Stomach smooth muscle (tissue), 2 donors: ENCODE measurements around the gene CACFD1.
A peak's percentile ranks its signal among the peaks of the same experiment; 100 is the strongest.

Source experiments
- H3K27ac ChIP-seq: one replicate; pipeline ENCODE4 v1.7.0; 2013; ENCODE audit warnings: mild to moderate bottlenecking, low read length, inconsistent platforms
- H3K27me3 ChIP-seq, 2 donors: one replicate each; pipeline ENCODE4 v1.7.0; 2013; ENCODE audit warnings: low read length in 2 of 2; ENCODE audit not compliant: insufficient read depth in 2 of 2, control insufficient read depth in 1 of 2
- H3K36me3 ChIP-seq, 2 donors: one replicate each; pipeline ENCODE4 v1.7.0; 2013; ENCODE audit warnings: low read length in 2 of 2; ENCODE audit not compliant: control insufficient read depth in 2 of 2, insufficient read depth in 2 of 2
- H3K4me1 ChIP-seq: one replicate; pipeline ENCODE4 v1.7.0; 2013; ENCODE audit warnings: low read length; ENCODE audit not compliant: control insufficient read depth, insufficient read depth
- H3K4me3 ChIP-seq, 2 donors: one replicate each; pipeline ENCODE4 v1.7.0; 2013; ENCODE audit warnings: low read length in 2 of 2
- H3K9ac ChIP-seq, 2 donors: one replicate each; pipeline ENCODE4 v1.7.0; 2013; ENCODE audit warnings: low read length in 2 of 2, mild to moderate bottlenecking in 1 of 2
- H3K9me3 ChIP-seq, 2 donors: one replicate each; pipeline ENCODE4 v1.7.0; 2013; ENCODE audit warnings: low read length in 2 of 2; ENCODE audit not compliant: control insufficient read depth in 2 of 2
- donor health status: healthy.
- donor health status: Pancreatic carcinoma.

CACFD1 gene

DNA sequence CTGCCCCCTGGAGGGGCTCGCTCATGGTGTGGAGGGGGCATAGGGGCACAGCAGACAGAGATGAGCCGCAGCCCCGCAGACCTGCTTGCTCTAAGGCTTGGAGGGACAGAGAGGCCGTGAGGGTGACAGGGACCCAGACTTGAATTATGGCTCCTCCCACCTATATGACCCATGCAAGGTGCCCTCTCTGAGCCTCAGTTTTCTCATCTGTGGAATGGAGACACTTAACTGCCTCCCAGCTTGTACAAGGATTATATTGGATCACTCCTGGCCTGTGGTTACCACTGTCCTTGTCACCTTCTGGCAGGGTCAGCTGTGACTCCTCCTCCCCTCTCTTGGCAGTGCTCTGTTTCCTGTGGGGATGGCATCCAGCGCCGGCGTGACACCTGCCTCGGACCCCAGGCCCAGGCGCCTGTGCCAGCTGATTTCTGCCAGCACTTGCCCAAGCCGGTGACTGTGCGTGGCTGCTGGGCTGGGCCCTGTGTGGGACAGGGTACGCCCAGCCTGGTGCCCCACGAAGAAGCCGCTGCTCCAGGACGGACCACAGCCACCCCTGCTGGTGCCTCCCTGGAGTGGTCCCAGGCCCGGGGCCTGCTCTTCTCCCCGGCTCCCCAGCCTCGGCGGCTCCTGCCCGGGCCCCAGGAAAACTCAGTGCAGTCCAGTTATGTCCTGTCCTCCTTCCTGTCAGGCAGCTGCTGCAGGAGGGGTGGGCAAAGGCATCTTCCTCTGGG lies 4.7 kb upstream of the CACFD1 start:
- no peak overlapping the region for H3K9ac ChIP-seq
- H3K27me3 ChIP-seq, result no peaks in the 10 kb centered on the region
- peaks cover 6% of the 10 kb centered on the region for H3K4me1 ChIP-seq
- H3K36me3 ChIP-seq, result no peaks in the 10 kb centered on the region
- H3K27ac ChIP-seq, result no peak overlapping the region
- no peaks in the 10 kb centered on the region for H3K9me3 ChIP-seq
- no peak overlapping the region for H3K4me3 ChIP-seq

DNA sequence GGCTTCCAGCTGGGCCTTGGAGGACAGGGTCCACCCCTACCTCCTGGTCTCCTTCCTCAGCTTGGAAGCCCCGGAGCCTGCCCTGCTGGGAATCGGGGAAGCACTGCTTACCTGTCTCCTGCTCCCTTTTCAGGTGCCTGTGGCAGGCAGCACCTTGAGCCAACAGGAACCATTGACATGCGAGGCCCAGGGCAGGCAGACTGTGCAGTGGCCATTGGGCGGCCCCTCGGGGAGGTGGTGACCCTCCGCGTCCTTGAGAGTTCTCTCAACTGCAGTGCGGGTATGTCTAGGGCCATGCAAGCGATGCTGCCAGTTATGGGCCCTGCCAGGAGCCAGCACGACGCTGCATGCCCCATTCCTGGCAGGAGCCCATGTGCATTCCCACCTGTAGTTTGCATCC lies 3.8 kb upstream of the CACFD1 start:
- H3K4me3 ChIP-seq, result no peak overlapping the region
- no peaks in the 10 kb centered on the region for H3K27me3 ChIP-seq
- no peaks in the 10 kb centered on the region for H3K9me3 ChIP-seq
- H3K4me1 ChIP-seq, result peaks cover 11% of the 10 kb centered on the region
- H3K9ac ChIP-seq, result no peak overlapping the region
- no peak overlapping the region for H3K27ac ChIP-seq
- H3K36me3 ChIP-seq, result no peaks in the 10 kb centered on the region

DNA sequence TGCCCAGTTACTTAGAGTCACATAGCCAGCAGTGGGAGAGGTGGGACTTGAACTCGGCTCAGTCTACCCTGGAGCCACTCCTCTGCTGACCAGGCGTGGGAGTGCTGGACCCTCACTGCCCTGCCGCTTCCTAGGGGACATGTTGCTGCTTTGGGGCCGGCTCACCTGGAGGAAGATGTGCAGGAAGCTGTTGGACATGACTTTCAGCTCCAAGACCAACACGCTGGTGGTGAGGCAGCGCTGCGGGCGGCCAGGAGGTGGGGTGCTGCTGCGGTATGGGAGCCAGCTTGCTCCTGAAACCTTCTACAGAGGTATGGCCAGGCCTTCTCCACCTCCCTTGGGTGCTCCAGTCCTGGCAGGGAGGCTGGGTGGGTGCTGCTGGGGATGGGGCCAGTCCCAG lies 3.4 kb upstream of the CACFD1 start:
- Histone ChIP-seq H3K27ac (no peak overlapping the region), H3K36me3 (no peaks in the 10 kb centered on the region), H3K4me1 (peaks cover 16% of the 10 kb centered on the region), H3K9me3 (no peaks in the 10 kb centered on the region), H3K9ac (no peak overlapping the region), H3K27me3 (no peaks in the 10 kb centered on the region), H3K4me3 (no peak overlapping the region)

DNA sequence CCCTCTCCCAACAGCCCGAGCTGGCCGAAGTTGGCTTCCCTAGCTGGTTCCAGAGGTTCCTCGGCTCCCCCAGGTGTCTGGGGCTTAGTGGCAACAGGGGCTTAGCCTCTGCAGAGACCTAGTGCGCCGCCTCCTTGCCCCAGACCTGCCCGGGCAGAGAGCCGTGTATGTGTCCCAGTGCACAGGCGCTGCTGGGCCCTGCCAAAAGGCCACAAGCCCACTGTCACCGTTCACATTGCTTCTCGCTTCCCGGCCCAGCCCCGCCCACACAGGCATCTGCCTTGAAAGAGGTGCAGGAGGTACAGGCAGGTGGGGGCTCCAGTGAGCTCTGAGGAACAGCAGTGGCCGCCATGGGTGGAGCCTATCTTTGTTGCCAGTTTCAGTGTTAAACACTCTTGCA lies 2.5 kb upstream of the CACFD1 start:
- H3K4me3 ChIP-seq, result no peak overlapping the region
- peaks cover 21% of the 10 kb centered on the region for H3K4me1 ChIP-seq

DNA sequence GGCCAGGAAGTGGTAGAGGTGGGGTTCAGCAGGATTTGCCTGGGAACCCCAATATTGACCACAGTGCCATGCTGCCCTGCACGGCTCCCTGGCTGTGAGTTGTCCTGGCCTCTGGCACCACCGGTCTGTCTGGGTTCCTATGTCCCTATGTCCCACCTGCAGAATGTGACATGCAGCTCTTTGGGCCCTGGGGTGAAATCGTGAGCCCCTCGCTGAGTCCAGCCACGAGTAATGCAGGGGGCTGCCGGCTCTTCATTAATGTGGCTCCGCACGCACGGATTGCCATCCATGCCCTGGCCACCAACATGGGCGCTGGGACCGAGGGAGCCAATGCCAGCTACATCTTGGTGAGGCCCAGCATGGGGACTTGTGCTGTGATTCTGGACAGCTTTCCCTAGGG lies 2.0 kb upstream of the CACFD1 start:
- Histone ChIP-seq H3K9me3 (no peaks in the 10 kb centered on the region), H3K9ac (no peak overlapping the region), H3K4me3 (no peak overlapping the region), H3K27ac (no peak overlapping the region), H3K27me3 (no peaks in the 10 kb centered on the region), H3K4me1 (peaks cover 21% of the 10 kb centered on the region), H3K36me3 (no peaks in the 10 kb centered on the region)

More for the DNA sequence above, 2.5 kb upstream of the CACFD1 start:
- Histone ChIP-seq H3K27me3 (no peaks in the 10 kb centered on the region), H3K27ac (no peak overlapping the region), H3K9me3 (no peaks in the 10 kb centered on the region), H3K36me3 (no peaks in the 10 kb centered on the region), H3K9ac (no peak overlapping the region)

DNA sequence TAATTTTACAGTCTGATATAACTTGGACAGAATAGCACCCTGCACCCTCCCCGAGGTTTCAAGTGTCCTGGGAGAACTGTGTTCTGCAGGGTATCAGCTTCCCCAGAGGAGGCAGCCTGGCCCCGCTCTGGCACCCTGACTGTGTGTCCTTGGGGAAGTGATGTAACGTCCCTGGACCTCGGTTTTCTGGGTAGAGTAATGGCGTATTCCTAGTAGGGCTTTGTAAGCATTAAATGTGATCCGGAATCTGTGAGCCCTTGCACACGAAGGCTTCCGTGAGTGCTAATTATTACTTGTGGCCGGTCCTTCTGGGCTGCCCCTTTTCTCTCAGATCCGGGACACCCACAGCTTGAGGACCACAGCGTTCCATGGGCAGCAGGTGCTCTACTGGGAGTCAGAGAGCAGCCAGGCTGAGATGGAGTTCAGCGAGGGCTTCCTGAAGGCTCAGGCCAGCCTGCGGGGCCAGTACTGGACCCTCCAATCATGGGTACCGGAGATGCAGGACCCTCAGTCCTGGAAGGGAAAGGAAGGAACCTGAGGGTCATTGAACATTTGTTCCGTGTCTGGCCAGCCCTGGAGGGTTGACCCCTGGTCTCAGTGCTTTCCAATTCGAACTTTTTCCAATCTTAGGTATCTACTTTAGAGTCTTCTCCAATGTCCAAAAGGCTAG lies 1.0 kb upstream of the CACFD1 start:
- H3K9ac ChIP-seq, result peak overlapping the region; percentile 33 to 72
- H3K9me3 ChIP-seq, result no peaks in the 10 kb centered on the region

DNA sequence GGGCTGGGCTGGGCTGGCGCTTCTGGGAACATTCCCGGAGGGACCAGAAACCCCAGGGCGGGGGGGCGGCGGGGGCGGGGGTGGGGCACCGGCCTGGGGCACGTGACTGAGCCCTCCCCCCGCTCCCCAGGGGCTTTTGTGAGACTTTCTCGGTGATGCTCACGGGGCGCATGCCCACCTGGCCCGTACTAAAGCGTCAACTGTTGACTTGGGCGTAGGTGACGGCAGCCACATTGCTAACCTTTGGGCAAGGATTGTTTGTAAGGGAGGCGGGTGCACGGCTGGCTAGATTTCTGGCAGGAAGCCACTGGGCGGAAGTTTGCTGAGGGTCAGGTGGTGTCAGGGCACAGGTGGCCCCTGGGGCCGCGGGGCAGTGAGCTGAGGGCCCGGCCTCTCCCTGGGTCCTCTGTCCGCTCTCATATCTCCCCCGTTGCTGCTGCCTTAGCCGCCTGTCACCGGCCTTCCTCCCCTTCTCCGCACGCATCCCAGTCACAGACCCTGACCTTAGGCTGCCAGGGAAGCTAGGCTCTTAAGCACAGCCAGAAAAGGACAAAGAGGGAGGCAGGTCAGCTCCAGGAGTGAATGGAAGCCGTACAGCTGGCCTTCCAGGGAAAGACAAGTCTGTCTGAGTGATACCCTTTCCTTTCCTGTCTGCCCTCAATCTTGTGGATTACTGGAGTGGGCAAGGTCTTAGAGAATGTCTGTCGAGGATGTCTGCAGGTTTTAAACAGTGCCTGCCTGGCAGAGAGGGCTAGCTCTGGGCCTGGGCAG lies 812 bp downstream of the CACFD1 start:
- H3K36me3 ChIP-seq, result peaks cover 2 to 5% of the 10 kb centered on the region in 2 donors
- H3K9me3 ChIP-seq, result no peaks in the 10 kb centered on the region
- peak overlapping the region; percentile 76 for H3K9ac ChIP-seq
- peak overlapping the region; percentile 65 to 82 for H3K4me3 ChIP-seq
- peak overlapping the region; percentile 82 for H3K27ac ChIP-seq
- H3K4me1 ChIP-seq, result peaks cover 21% of the 10 kb centered on the region
- no peaks in the 10 kb centered on the region for H3K27me3 ChIP-seq

More for the DNA sequence above, 1.0 kb upstream of the CACFD1 start:
- H3K36me3 ChIP-seq, result no peaks in the 10 kb centered on the region
- peaks cover 21% of the 10 kb centered on the region for H3K4me1 ChIP-seq
- H3K27ac ChIP-seq, result peak overlapping the region; percentile 82
- peak overlapping the region; percentile 69 to 82 for H3K4me3 ChIP-seq
- no peaks in the 10 kb centered on the region for H3K27me3 ChIP-seq

DNA sequence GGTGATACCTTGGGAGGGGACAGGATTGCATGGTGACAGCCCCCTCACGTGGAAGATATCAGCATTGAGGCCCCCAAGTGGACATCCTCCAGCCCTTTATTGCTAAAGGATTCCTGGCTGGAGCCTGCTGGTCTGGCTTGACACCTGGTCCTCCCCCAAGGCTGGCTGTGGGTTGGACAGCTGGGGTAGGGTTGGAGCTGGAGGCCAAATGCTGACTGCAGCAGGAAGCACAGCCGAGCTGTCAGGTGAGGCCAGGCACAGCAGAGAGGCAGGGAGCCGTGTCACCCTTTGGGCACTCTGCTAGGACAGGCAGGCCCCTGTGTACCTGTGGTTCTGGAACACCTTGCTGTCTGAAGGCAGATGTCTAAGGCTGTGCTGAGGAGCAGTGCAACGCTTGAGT lies 2.2 kb downstream of the CACFD1 start:
- Histone ChIP-seq H3K4me1 (peaks cover 21% of the 10 kb centered on the region), H3K9ac (no peak overlapping the region), H3K27ac (no peak overlapping the region), H3K4me3 (no peak overlapping the region), H3K27me3 (no peaks in the 10 kb centered on the region), H3K9me3 (no peaks in the 10 kb centered on the region), H3K36me3 (peaks cover 2 to 5% of the 10 kb centered on the region in 2 donors)

DNA sequence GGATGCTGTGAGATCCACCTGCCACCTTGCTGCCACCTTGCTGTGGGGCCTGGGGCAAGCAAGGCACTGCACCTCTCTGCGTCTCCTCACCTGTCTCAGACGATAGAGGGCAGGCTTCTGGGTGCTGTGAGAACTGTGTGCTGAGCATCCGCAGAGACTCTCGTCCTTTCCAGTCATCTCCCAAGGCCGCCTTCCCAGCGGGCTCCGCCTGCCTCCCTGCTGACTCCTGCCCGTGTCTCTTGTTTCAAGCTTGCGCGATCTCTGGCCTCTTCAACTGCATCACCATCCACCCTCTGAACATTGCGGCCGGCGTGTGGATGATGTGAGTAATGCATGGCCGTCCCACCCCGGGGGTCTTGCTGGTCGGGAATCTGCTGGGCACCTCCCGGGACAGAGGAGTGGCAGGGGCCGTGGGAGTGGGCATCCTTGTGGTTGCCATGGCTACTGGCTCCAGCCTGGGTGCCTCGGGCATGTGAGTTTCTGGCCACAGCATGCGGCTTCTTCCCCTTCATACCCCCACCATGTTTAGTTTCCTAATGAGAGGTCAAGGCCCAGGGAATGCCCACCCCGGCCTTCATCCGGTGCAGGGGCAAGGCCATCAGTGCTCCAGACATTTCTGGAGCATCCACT lies 3.6 kb downstream of the CACFD1 start:
- H3K4me1 ChIP-seq, result peaks cover 21% of the 10 kb centered on the region
- H3K27me3 ChIP-seq, result no peaks in the 10 kb centered on the region
- no peak overlapping the region for H3K9ac ChIP-seq
- H3K36me3 ChIP-seq, result peaks cover 2 to 5% of the 10 kb centered on the region in 2 donors
- no peak overlapping the region for H3K4me3 ChIP-seq
- H3K27ac ChIP-seq, result no peak overlapping the region
- H3K9me3 ChIP-seq, result no peaks in the 10 kb centered on the region

DNA sequence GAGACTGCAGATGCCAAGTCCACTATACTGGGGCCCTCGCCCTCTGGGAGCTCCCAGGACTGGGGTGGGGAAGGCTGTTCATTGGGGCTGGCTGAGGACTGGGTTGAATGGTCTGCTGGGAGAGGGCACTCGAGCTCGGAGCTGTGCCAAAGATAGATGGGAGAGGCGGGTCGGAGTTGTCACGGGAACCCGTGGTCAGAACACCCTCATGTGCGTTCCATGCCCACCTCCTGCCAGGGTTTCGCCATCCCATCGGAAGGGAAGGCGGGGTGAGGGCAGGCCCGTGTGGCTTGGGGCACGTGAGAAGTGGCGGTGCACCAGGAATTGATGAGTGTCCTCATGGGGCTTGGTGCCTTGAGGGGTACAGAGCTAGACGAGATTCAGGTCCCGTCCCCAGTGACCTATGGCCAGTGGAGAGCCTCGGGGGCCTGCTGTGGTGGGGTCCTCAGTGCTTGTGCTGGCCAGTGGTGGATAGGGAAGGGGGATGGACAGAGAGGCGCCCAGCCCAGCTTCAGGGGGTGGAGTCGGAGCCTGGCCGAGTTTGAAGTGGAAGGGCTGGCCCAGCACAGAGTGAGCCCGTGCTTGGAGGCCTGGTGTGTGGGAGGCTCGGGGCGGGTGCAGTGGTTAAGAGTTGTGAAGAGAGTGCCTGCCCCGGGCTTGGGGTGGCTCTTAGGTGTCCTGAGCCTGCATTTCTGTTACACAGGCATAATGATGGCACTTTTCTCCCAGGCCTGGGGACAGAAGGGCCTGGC lies 4.3 kb downstream of the CACFD1 start:
- peaks cover 17% of the 10 kb centered on the region for H3K4me1 ChIP-seq
- H3K27ac ChIP-seq, result no peak overlapping the region
- no peaks in the 10 kb centered on the region for H3K9me3 ChIP-seq
- H3K4me3 ChIP-seq, result no peak overlapping the region
- H3K36me3 ChIP-seq, result peaks cover 2 to 5% of the 10 kb centered on the region in 2 donors
- no peaks in the 10 kb centered on the region for H3K27me3 ChIP-seq
- no peak overlapping the region for H3K9ac ChIP-seq
